ENCODE results near the gene PTPRA. TPM values are rescaled to one million over a fixed set of nuclear protein-coding genes. Genes with fewer than 3 reads are reported as not detected.
A peak's percentile ranks its signal among the peaks of the same experiment; 100 is the strongest.

The PTPRA gene
- total and polyA plus RNA-seq, 2 of the 13 experiments (the other 11 are each of a cell fraction or from before 2014, with no cell fraction given) = 47.2 to 127 TPM

- peak; percentile 53 for TF ChIP-seq ZNF609 (CRISPR knock-in tag; IDR thresholded peaks at IDR 0.05; ENCODE audit: borderline replicate concordance)
- TF ChIP-seq HNF4A (CRISPR knock-in tag; IDR thresholded peaks at IDR 0.05) = peak; percentile 23; the same call in 1 of the 2 replicates
- no peak for TF ChIP-seq ZNF652 (CRISPR knock-in tag; IDR thresholded peaks at IDR 0.05; ENCODE audit: borderline replicate concordance, low read depth)
- peak; percentile 96; the same call in 1 of the 2 replicates for TF ChIP-seq HOXA9 (CRISPR knock-in tag; IDR thresholded peaks at IDR 0.05; ENCODE audit: borderline replicate concordance)
- peak; percentile 98 for TF ChIP-seq ZNF576 (CRISPR knock-in tag; IDR thresholded peaks at IDR 0.05)
- TF ChIP-seq RBM22 (optimal IDR thresholded peaks at IDR 0.05; ENCODE audit: low read length) = no peak
- peak; percentile 23; the same call in 1 of the 2 replicates for TF ChIP-seq KLF11 (CRISPR knock-in tag; IDR thresholded peaks at IDR 0.05)
- no peak for TF ChIP-seq NCOA5 (CRISPR knock-in tag; IDR thresholded peaks at IDR 0.05)
- no peak for TF ChIP-seq FOXP1 (IDR thresholded peaks at IDR 0.05)
- no peak for TF ChIP-seq FOXP1 (CRISPR knock-in tag; IDR thresholded peaks at IDR 0.05)
- peak; percentile 75 for TF ChIP-seq ZNF224 (CRISPR knock-in tag; IDR thresholded peaks at IDR 0.05)
- peak; percentile 95 for TF ChIP-seq ZBTB42 (CRISPR knock-in tag; IDR thresholded peaks at IDR 0.05)
- TF ChIP-seq MTF2 (CRISPR knock-in tag; IDR thresholded peaks at IDR 0.05; ENCODE audit: borderline replicate concordance) = no peak; the same call in 1 of the 2 replicates
- no peak for TF ChIP-seq ADNP (CRISPR knock-in tag; IDR thresholded peaks at IDR 0.05)
- TF ChIP-seq AFF4 (CRISPR knock-in tag; IDR thresholded peaks at IDR 0.05) = peak; percentile 42; the same call in 1 of the 2 replicates
- peak; percentile 100 for TF ChIP-seq KDM5B (CRISPR knock-in tag; IDR thresholded peaks at IDR 0.05; ENCODE audit: borderline replicate concordance)
- TF ChIP-seq IRF1 (CRISPR knock-in tag; IDR thresholded peaks at IDR 0.05; ENCODE audit: low read depth) = peak; percentile 68; the same call in 1 of the 2 replicates
- TF ChIP-seq FOXJ3 (CRISPR knock-in tag; IDR thresholded peaks at IDR 0.05; ENCODE audit: borderline replicate concordance) = no peak
Observed at GRCh38 chr20:2840138-2840966, 32.9 kb upstream of the PTPRA start, which contains the start of the genes PCED1A and VPS16 (continued).
